Sigmoid colon (tissue), 7 donors: ENCODE data around the gene IL4I1. TPM values are rescaled to one million over a fixed set of nuclear protein-coding genes. Genes with fewer than 3 reads are reported as not detected.

Experiments
- DNase-seq: peaks from one replicate; pipeline ENCODE4 v3.0.0-alpha.2; 2019
- H3K27ac ChIP-seq, 4 donors: fragments of 200-600 bp; sonication (generic); one replicate each; pipeline ENCODE4 v1.5.1; 2016 to 2019; ENCODE audit warnings: mild to moderate bottlenecking in 1 of 4
- H3K27me3 ChIP-seq, 3 donors: fragments of 200-600 bp; sonication (generic); one replicate each; pipeline ENCODE4 v1.5.1; 2019; ENCODE audit warnings: mild to moderate bottlenecking in 1 of 3
- H3K36me3 ChIP-seq, 4 donors: fragments of 200-600 bp; sonication (generic); one replicate each; pipeline ENCODE4 v1.5.1; 2016 to 2019
- H3K4me1 ChIP-seq, 4 donors: fragments of 200-600 bp; sonication (generic); one replicate each; pipeline ENCODE4 v1.5.1; 2017 to 2019
- H3K4me3 ChIP-seq, 4 donors: fragments of 200-600 bp; sonication (generic); one replicate each; pipeline ENCODE4 v1.5.1; 2017 to 2019; ENCODE audit warnings: mild to moderate bottlenecking in 2 of 4, moderate library complexity in 1 of 4
- H3K9me3 ChIP-seq, 4 donors: fragments of 200-600 bp in 3 of 4; sonication (generic) in 3 of 4; one replicate each; pipeline versions ENCODE4 v1.5.1 to v1.6.1; 2013 to 2019
- EP300 ChIP-seq, 4 donors: sonication (generic); formaldehyde crosslinking; IDR thresholded peaks; one replicate each; pipeline ENCODE4 v1.6.1; 2017; ENCODE audit warnings: antibody characterized with exemption in 4 of 4
- POLR2A ChIP-seq, 2 donors: fragments of 450-650 bp; IDR thresholded peaks; one replicate each; pipeline ENCODE4 v1.6.1; 2016; ENCODE audit warnings: antibody characterized with exemption in 2 of 2, mild to moderate bottlenecking in 2 of 2, moderate library complexity in 2 of 2
- POLR2AphosphoS5 ChIP-seq, 4 donors: sonication (generic); formaldehyde crosslinking; IDR thresholded peaks; one replicate each; pipeline ENCODE4 v1.6.1; 2017; ENCODE audit warnings: antibody characterized with exemption in 4 of 4
- WGBS, 2 donors: extraction: QIAGEN DNeasy Blood & Tissue Kit; methylation state at CpG; one replicate each; pipeline ENCODE4 v1.1.7; 2013; 5-methylcytosine and 5-hydroxymethylcytosine counted together
- intact Hi-C: fragments of 100-400 bp; cut with DNase I; formaldehyde crosslinking; loops from one replicate; pipeline ENCODE4 v1.15.1; 2023
- polyA plus RNA-seq, 3 donors: library from polyadenylated mRNA; stranded (reverse); fragments of 200-250 nt; gene quantifications; one replicate each; pipeline ENCODE4 v1.2.3, GENCODE V29; 2013
- total RNA-seq, 4 donors: library from RNA; depleted of rRNA; stranded (reverse); fragments of >200 nt; gene quantifications; one replicate each; pipeline ENCODE4 v1.1.0, GENCODE V29; 2016
- TF ChIP-seq, protein P1 (sequence below), 4 experiments: fragments of 450-650 bp in 3 of 4; fragments of 200-600 bp in 1 of 4; IDR thresholded peaks; one replicate each; pipeline ENCODE4 v1.5.1; 2016 to 2019; ENCODE audit warnings: antibody characterized with exemption in 4 of 4, mild to moderate bottlenecking in 3 of 4, moderate library complexity in 2 of 4
- donor health status: healthy with polysubstance abuse.
- donor health status: Bipolar disorder and iron deficiency.
- donor health status: healthy.

Gene IL4I1
- total and polyA plus RNA-seq, 7 donors: 0.28 to 6.8 (median 0.66) TPM

DNA sequence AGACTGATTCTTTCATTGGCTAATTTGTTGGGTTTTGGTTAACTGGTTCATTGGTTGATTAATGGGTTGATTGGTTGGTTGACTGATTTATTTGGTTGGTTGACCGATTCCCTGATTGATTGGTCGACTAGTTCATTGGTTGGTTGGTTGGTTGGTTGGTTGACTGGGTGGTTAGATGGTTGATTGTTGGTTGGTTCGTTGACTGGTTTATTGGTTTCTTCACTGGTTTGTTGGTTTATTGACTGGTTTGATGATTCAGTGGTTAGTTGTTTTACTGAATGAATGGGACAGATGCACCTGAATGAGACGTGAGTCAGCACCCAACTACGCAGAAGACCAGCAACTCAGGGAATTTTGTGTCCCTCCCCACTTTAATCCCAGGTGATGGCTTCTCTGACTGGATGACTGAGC is 35.4 kb upstream of the IL4I1 start:
- TF ChIP-seq EP300 (IDR thresholded peaks at IDR 0.05): no peak
- no peak for TF ChIP-seq POLR2AphosphoS5 (IDR thresholded peaks at IDR 0.05)
- TF ChIP-seq, protein P1, sequence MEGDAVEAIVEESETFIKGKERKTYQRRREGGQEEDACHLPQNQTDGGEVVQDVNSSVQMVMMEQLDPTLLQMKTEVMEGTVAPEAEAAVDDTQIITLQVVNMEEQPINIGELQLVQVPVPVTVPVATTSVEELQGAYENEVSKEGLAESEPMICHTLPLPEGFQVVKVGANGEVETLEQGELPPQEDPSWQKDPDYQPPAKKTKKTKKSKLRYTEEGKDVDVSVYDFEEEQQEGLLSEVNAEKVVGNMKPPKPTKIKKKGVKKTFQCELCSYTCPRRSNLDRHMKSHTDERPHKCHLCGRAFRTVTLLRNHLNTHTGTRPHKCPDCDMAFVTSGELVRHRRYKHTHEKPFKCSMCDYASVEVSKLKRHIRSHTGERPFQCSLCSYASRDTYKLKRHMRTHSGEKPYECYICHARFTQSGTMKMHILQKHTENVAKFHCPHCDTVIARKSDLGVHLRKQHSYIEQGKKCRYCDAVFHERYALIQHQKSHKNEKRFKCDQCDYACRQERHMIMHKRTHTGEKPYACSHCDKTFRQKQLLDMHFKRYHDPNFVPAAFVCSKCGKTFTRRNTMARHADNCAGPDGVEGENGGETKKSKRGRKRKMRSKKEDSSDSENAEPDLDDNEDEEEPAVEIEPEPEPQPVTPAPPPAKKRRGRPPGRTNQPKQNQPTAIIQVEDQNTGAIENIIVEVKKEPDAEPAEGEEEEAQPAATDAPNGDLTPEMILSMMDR (IDR thresholded peaks at IDR 0.05): no peak
- no peak for TF ChIP-seq POLR2A (IDR thresholded peaks at IDR 0.05)
- Histone ChIP-seq H3K36me3 (peaks cover 0 to 7% (median 0%) of the 10 kb centered on the region in 4 donors), H3K4me1 (peaks cover 0 to 23% (median 18%) of the 10 kb centered on the region in 4 donors), H3K9me3 (no peaks in the 10 kb centered on the region), H3K27me3 (no peaks in the 10 kb centered on the region), H3K4me3 (no peak overlapping the region), H3K27ac (no peak overlapping the region)
- WGBS, 2 donors: 93 to 95% methylated on average over 5 of the region's 5 CpGs
- intact Hi-C loops: no loop called here
- no peak for DNase-seq

DNA sequence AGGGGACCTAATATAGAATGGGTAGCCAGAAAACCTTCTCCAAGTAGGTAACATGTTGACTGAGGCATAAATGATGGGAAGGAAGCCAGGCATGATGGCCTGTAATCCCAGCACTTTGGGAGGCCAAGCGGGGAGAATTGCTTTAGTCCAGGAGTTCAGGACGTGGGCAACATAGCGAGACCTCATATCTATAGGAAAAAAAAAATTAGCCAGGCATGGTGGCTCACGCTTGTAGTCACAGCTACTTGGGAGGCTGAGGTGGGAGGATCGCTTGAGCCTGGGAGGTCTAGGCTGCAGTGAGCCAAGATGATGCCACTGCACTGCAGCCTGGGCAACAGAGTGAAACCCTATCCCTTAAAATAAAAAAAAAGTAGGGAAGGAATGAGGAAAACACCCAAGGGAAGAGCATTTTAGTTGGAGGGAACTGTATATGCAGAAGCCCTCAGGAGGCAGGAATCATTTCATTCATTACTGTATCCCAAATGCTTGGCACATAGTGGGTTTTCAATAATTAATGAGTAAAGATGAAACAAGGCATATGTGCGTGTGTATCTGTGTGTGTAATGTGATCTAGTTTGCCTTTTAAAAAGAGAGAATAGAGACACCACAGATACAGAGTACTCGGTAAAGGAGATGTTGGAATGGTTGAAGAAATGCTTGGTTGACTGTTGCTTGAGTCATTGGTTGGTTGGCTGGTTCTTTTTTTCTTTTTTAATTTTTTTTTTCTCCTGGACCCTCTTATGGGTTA is 34.8 kb upstream of the IL4I1 start:
- no peak for DNase-seq
- Histone ChIP-seq H3K9me3 (no peaks in the 10 kb centered on the region), H3K4me1 (peaks cover 0 to 27% (median 21%) of the 10 kb centered on the region in 4 donors), H3K27ac (no peak overlapping the region), H3K36me3 (peaks cover 0 to 10% (median under 1%) of the 10 kb centered on the region in 4 donors), H3K27me3 (no peaks in the 10 kb centered on the region), H3K4me3 (no peak overlapping the region)
- TF ChIP-seq POLR2AphosphoS5 (IDR thresholded peaks at IDR 0.05) (no peak), EP300 (IDR thresholded peaks at IDR 0.05) (no peak), POLR2A (IDR thresholded peaks at IDR 0.05) (no peak)
- TF ChIP-seq, protein P1 (IDR thresholded peaks at IDR 0.05): no peak
- intact Hi-C loops: no loop called here
- 95% methylated on average over 7 of the region's 7 CpGs for WGBS, 2 donors

DNA sequence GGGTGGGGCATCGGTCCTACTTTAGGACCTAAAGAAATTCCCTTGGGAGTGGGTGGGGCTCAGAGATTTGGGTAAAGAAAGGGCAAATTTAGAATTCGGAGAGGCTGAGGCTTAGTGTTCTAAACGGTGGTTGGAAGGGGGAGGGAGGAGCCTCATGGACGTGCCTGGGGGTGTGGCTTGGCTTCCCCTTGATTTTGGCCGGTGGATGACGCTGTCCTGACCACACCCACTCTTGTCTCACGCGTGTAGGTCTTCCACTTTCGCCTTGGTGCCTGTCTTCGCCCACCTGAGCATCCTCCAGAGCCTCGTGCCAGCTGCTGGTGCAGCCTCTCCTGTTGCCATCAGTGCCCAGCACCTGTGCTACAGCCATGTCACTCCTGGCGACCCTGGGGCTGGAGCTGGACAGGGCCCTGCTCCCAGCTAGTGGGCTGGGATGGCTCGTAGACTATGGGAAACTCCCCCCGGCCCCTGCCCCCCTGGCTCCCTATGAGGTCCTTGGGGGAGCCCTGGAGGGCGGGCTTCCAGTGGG is 33.9 kb upstream of the IL4I1 start:
- H3K27me3 ChIP-seq: no peaks in the 10 kb centered on the region
- H3K36me3 ChIP-seq: peaks cover 0 to 12% (median 1%) of the 10 kb centered on the region in 4 donors
- WGBS, 2 donors: 71 to 72% methylated on average over 15 of the region's 15 CpGs
- no peak for DNase-seq
- intact Hi-C loops: no loop called here
- peak overlapping the region; percentile 92 to 98 (median 94) for H3K27ac ChIP-seq
- H3K4me3 ChIP-seq: peak overlapping the region in 2 of 4 donors; percentile 88 to 97
- H3K9me3 ChIP-seq: no peaks in the 10 kb centered on the region
- H3K4me1 ChIP-seq: peaks cover 0 to 27% (median 21%) of the 10 kb centered on the region in 4 donors
- TF ChIP-seq, protein P1 (IDR thresholded peaks at IDR 0.05): no peak
- TF ChIP-seq POLR2AphosphoS5 (IDR thresholded peaks at IDR 0.05): no peak
- TF ChIP-seq EP300 (IDR thresholded peaks at IDR 0.05): no peak
- no peak for TF ChIP-seq POLR2A (IDR thresholded peaks at IDR 0.05)

DNA sequence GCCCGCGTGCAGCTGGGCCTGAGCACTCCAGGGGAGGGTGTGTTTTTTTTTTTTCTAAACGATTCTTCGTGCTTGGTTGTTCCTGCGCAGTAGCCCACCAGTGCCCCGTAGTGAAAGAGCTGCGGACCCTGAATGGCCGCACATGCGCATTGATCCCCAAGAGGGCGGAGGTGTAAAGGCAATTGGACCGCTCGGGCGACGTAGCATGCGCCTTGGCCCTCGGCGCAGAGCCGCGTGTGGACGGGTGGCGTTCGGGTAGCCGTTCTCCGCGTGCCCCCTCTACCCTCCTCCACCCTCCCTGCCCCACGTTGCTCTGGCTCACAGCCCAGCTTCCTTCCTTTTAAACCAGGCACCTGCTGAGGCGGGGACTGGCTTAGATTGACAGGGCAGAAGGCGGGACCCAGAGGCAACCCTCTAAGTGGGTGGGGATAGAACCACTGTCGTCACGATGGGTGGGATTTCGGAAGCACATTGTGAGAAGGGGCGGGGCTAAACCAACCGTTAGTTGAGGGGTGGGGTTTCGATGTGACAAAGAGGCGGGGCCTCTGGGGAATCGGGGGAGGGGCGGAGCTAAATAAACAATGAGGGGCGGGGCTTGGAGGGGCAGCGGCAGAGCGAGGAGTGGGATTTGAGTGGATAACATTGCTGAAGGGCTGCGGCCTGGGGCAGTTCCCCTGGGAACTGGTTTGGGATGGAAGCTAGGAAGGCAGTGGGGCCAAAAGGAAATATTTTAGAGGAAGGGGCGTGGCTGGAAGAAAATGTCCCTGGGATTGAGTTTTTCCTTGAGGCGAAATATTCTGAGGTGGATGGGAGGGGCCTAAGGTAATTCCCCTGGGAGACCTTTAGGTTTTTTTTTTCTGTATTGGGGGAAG is 33.2 kb upstream of the IL4I1 start:
- Histone ChIP-seq H3K27me3 (no peaks in the 10 kb centered on the region), H3K36me3 (peaks cover 0 to 19% (median 1%) of the 10 kb centered on the region in 4 donors), H3K4me1 (peaks cover 0 to 27% (median 21%) of the 10 kb centered on the region in 4 donors), H3K4me3 (peak overlapping the region; percentile 80 to 98 (median 92)), H3K9me3 (no peaks in the 10 kb centered on the region), H3K27ac (peak overlapping the region; percentile 92 to 98 (median 94))
- peak; percentile 97 for DNase-seq
- 4 to 5% methylated on average over 43 of the region's 43 CpGs for WGBS, 2 donors
- intact Hi-C loops: no loop called here
- TF ChIP-seq EP300 (IDR thresholded peaks at IDR 0.05) (no peak), POLR2A (IDR thresholded peaks at IDR 0.05) (peak in 1 of 2 donors; percentile 32), POLR2AphosphoS5 (IDR thresholded peaks at IDR 0.05) (peak; percentile 47 to 68 (median 62))
- TF ChIP-seq, protein P1 (IDR thresholded peaks at IDR 0.05): peak in 1 of 4 experiments; percentile 45
